Measurements from ENCODE around the gene PPP2R2C.

Gene PPP2R2C

DNA sequence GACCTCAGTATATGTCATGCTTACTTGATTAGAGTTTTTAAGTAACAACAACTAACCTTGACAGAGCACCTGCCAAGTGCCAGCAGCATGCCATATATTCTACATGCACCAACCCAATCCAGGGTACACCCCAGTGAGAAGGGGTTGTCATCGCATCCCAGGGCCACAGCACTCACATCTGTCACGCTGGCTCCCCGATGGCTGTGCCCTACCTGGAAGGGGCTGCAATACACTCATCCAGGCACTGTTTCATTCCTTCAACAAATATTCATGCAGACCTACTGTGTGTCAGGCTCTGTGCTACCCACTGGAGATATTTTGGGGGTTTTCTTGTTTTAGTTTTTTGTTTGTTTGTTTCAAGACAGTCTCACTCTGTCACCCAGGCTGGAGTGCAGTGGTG is 49.5 kb downstream of the PPP2R2C start:
- Histone ChIP-seq H4K20me1 (ENCODE audit: insufficient read depth, low read length, poor library complexity, severe bottlenecking) (no peaks in the 10 kb centered on the region), H3K79me2 (ENCODE audit: insufficient read depth, low read length) (no peaks in the 10 kb centered on the region), H3K4me3 (ENCODE audit: low read length, poor library complexity, severe bottlenecking) (no peak overlapping the region), H3K9me2 (replicated peaks; ENCODE audit: low read depth, low read length) (no peaks in the 10 kb centered on the region), H3F3A (ENCODE audit: low read depth) (no peaks in the 10 kb centered on the region), H2AFZ (ENCODE audit: low read length) (no peak overlapping the region), H3K9ac (ENCODE audit: low read depth, low read length, poor library complexity, severe bottlenecking) (no peak overlapping the region), H3K27me3 (ENCODE audit: insufficient read depth, low read length, poor library complexity, severe bottlenecking) (no peaks in the 10 kb centered on the region), H3K36me3 (ENCODE audit: insufficient read depth, low read length) (no peaks in the 10 kb centered on the region), H3K4me1 (ENCODE audit: insufficient read depth, low read length, poor library complexity, severe bottlenecking) (no peaks in the 10 kb centered on the region), H3K4me2 (ENCODE audit: low read depth, low read length, poor library complexity, severe bottlenecking) (no peak overlapping the region), H3K9me3 (ENCODE audit: insufficient read depth, low read depth, low read length) (no peaks in the 10 kb centered on the region)
- TF ChIP-seq, protein P1, sequence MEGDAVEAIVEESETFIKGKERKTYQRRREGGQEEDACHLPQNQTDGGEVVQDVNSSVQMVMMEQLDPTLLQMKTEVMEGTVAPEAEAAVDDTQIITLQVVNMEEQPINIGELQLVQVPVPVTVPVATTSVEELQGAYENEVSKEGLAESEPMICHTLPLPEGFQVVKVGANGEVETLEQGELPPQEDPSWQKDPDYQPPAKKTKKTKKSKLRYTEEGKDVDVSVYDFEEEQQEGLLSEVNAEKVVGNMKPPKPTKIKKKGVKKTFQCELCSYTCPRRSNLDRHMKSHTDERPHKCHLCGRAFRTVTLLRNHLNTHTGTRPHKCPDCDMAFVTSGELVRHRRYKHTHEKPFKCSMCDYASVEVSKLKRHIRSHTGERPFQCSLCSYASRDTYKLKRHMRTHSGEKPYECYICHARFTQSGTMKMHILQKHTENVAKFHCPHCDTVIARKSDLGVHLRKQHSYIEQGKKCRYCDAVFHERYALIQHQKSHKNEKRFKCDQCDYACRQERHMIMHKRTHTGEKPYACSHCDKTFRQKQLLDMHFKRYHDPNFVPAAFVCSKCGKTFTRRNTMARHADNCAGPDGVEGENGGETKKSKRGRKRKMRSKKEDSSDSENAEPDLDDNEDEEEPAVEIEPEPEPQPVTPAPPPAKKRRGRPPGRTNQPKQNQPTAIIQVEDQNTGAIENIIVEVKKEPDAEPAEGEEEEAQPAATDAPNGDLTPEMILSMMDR (conservative IDR thresholded peaks at IDR 0.05; ENCODE audit: low read length) = no peak
- TF ChIP-seq EZH2phosphoT487 (IDR thresholded peaks at IDR 0.05; ENCODE audit: borderline replicate concordance) = no peak

DNA sequence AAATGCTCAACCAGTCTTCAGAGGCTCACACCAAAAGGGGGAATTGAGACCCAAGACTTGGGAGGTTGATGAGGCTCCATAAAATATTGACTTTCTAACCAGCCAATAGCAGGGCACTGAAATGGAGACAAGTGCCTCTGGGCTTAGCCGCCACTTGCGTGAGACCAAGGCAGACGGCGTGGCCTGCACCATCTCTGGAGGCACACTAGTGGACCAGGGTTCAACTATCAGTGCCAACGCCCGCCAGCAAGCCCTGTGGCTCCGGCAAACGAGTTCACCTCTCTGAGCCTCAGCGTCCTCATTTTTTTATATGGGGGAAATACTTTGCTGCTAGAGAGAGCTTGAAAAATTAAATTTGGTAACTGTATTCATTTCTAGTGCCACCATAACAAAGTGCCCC is 50.3 kb downstream of the PPP2R2C start:
- no peak for TF ChIP-seq EZH2phosphoT487 (IDR thresholded peaks at IDR 0.05; ENCODE audit: borderline replicate concordance)
- TF ChIP-seq, protein P1 (conservative IDR thresholded peaks at IDR 0.05; ENCODE audit: low read length) = no peak
- no peaks in the 10 kb centered on the region for H3F3A ChIP-seq (ENCODE audit: low read depth)
- no peak overlapping the region for H3K4me2 ChIP-seq (ENCODE audit: low read depth, low read length, poor library complexity, severe bottlenecking)
- no peaks in the 10 kb centered on the region for H3K9me2 ChIP-seq (replicated peaks; ENCODE audit: low read depth, low read length)
- no peaks in the 10 kb centered on the region for H3K4me1 ChIP-seq (ENCODE audit: insufficient read depth, low read length, poor library complexity, severe bottlenecking)
- H3K9me3 ChIP-seq (ENCODE audit: insufficient read depth, low read depth, low read length) = no peaks in the 10 kb centered on the region
- no peak overlapping the region for H3K9ac ChIP-seq (ENCODE audit: low read depth, low read length, poor library complexity, severe bottlenecking)
- no peaks in the 10 kb centered on the region for H4K20me1 ChIP-seq (ENCODE audit: insufficient read depth, low read length, poor library complexity, severe bottlenecking)
- no peaks in the 10 kb centered on the region for H3K36me3 ChIP-seq (ENCODE audit: insufficient read depth, low read length)
- no peaks in the 10 kb centered on the region for H3K79me2 ChIP-seq (ENCODE audit: insufficient read depth, low read length)
- H2AFZ ChIP-seq (ENCODE audit: low read length) = no peak overlapping the region
- no peak overlapping the region for H3K4me3 ChIP-seq (ENCODE audit: low read length, poor library complexity, severe bottlenecking)
- H3K27me3 ChIP-seq (ENCODE audit: insufficient read depth, low read length, poor library complexity, severe bottlenecking) = no peaks in the 10 kb centered on the region

DNA sequence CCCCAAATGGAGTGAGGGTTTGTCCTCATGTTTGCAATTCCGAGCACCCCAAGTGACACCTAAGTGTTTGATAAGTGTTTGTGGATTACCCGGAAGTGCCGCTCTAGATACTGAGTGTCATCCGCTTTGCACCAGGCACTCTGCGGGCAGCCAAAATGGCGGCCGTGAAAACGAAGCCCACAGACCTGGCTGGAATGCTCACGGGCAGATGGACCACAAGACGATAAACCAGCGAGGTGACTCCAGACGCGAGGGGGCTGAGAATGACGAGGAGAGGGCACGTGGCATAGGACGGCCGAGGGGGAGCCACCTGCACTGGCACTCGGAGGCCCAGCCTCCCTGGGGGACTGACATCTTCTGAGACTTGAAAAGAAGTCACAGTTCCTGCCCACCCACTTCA is 51.0 kb downstream of the PPP2R2C start:
- Histone ChIP-seq H2AFZ (ENCODE audit: low read length) (no peak overlapping the region), H3K9me2 (replicated peaks; ENCODE audit: low read depth, low read length) (no peaks in the 10 kb centered on the region), H3K9ac (ENCODE audit: low read depth, low read length, poor library complexity, severe bottlenecking) (no peak overlapping the region), H3K9me3 (ENCODE audit: insufficient read depth, low read depth, low read length) (no peaks in the 10 kb centered on the region), H4K20me1 (ENCODE audit: insufficient read depth, low read length, poor library complexity, severe bottlenecking) (no peaks in the 10 kb centered on the region), H3K4me2 (ENCODE audit: low read depth, low read length, poor library complexity, severe bottlenecking) (no peak overlapping the region), H3K36me3 (ENCODE audit: insufficient read depth, low read length) (no peaks in the 10 kb centered on the region), H3K27me3 (ENCODE audit: insufficient read depth, low read length, poor library complexity, severe bottlenecking) (no peaks in the 10 kb centered on the region), H3K79me2 (ENCODE audit: insufficient read depth, low read length) (no peaks in the 10 kb centered on the region), H3K4me3 (ENCODE audit: low read length, poor library complexity, severe bottlenecking) (no peak overlapping the region), H3F3A (ENCODE audit: low read depth) (no peaks in the 10 kb centered on the region), H3K4me1 (ENCODE audit: insufficient read depth, low read length, poor library complexity, severe bottlenecking) (no peaks in the 10 kb centered on the region)
- TF ChIP-seq, protein P1 (conservative IDR thresholded peaks at IDR 0.05; ENCODE audit: low read length) = no peak
- no peak for TF ChIP-seq EZH2phosphoT487 (IDR thresholded peaks at IDR 0.05; ENCODE audit: borderline replicate concordance)
